ENCODE data around the gene PARD6A.

GRCh38 chr16:67657751-67658518 lies 2.8 kb upstream of the PARD6A start:
- TF ChIP-seq CTCF (IDR thresholded peaks at IDR 0.05; ENCODE audit: low read depth, low read length) (no peak), POLR2A (IDR thresholded peaks at IDR 0.05; ENCODE audit: extremely low read depth, insufficient read length) (no peak)

Data from NB4 (cell line).